ENCODE data around the gene POLDIP3.

GRCh38 chr22:42602470-42602869 is 12.2 kb downstream of the POLDIP3 start:
- no peak for TF ChIP-seq CTCF (IDR thresholded peaks at IDR 0.05; ENCODE audit: insufficient read depth, low read length, poor library complexity, severe bottlenecking)
- TF ChIP-seq EZH2phosphoT487 (conservative IDR thresholded peaks at IDR 0.05; ENCODE audit: low read length): no peak

All from SU-DHL-6 (cell line).